Spleen (tissue), 11 donors: ENCODE data around the gene PAPOLB. TPM values are rescaled to one million over a fixed set of nuclear protein-coding genes. Genes with fewer than 3 reads are reported as not detected.

Experiments
- DNase-seq: peaks from one replicate; pipeline ENCODE4 v3.0.0-alpha.2; 2020
- H3K27ac ChIP-seq, 8 donors: fragments of 200-600 bp; sonication (generic) in 7 of 8; 1 replicate in 4 of 8; 2 replicates in 4 of 8; pipeline versions ENCODE4 v1.5.0 to v1.8.0; 2016 to 2021; ENCODE audit warnings: inconsistent platforms in 4 of 8, mild to moderate bottlenecking in 4 of 8, moderate library complexity in 1 of 8
- H3K27me3 ChIP-seq, 7 donors: fragments of 200-600 bp; sonication (generic) in 6 of 7; replicated peaks in 1 of 7; 1 replicate in 4 of 7; 2 replicates in 3 of 7; pipeline versions ENCODE4 v1.5.0 to v1.8.0; 2016 to 2021; ENCODE audit warnings: inconsistent platforms in 3 of 7, mild to moderate bottlenecking in 1 of 7
- H3K36me3 ChIP-seq, 6 donors: fragments of 200-600 bp; sonication (generic) in 5 of 6; 1 replicate in 4 of 6; 2 replicates in 2 of 6; pipeline versions ENCODE4 v1.5.0 to v1.8.0; 2016 to 2021; ENCODE audit warnings: inconsistent platforms in 2 of 6
- H3K4me1 ChIP-seq, 6 donors: fragments of 200-600 bp; sonication (generic) in 5 of 6; 1 replicate in 3 of 6; 2 replicates in 3 of 6; pipeline versions ENCODE4 v1.5.0 to v1.8.0; 2016 to 2021; ENCODE audit warnings: inconsistent platforms in 3 of 6
- H3K4me3 ChIP-seq, 8 donors: fragments of 200-600 bp; sonication (generic) in 7 of 8; 1 replicate in 4 of 8; 2 replicates in 4 of 8; pipeline versions ENCODE4 v1.5.0 to v1.8.0; 2016 to 2021; ENCODE audit warnings: inconsistent platforms in 4 of 8, mild to moderate bottlenecking in 4 of 8, moderate library complexity in 2 of 8
- H3K9me3 ChIP-seq, 8 donors: fragments of 200-600 bp; sonication (generic) in 7 of 8; 1 replicate in 4 of 8; 2 replicates in 4 of 8; pipeline versions ENCODE4 v1.5.0 to v1.8.0; 2016 to 2021; ENCODE audit warnings: inconsistent platforms in 4 of 8
- POLR2A ChIP-seq, 3 donors: fragments of 450-650 bp; IDR thresholded peaks; one replicate each; pipeline ENCODE4 v1.5.1; 2017; ENCODE audit warnings: antibody characterized with exemption in 3 of 3, mild to moderate bottlenecking in 1 of 3
- POLR2AphosphoS5 ChIP-seq, 3 donors: sonication (generic); formaldehyde crosslinking; IDR thresholded peaks; one replicate each; pipeline ENCODE4 v1.5.1; 2017; ENCODE audit warnings: antibody characterized with exemption in 3 of 3
- WGBS, 5 donors: extraction: QIAGEN DNeasy Blood & Tissue Kit in 3 of 5; methylation state at CpG; one replicate each; pipeline versions ENCODE4 v1.1.5 to v1.1.7; 2013 to 2018; 5-methylcytosine and 5-hydroxymethylcytosine counted together
- intact Hi-C: fragments of 100-400 bp; cut with DNase I; formaldehyde crosslinking; loops from one replicate; pipeline ENCODE4 v1.15.0; 2023; ENCODE audit warnings: low total_unique reads
- polyA plus RNA-seq, 3 donors: library from polyadenylated mRNA; stranded (reverse); fragments of 200-250 nt; gene quantifications; one replicate each; pipeline ENCODE4 v1.2.1, GENCODE V29; 2013
- total RNA-seq, 7 donors: library from RNA; depleted of rRNA in 3 of 7; stranded (reverse); fragments of >200 nt in 3 of 7; fragmentation: NEBNext Ultra II Directional in 4 of 7; extraction: Animal tissue kit (Norgen Biotek cat#: 25700) in 4 of 7; gene quantifications; one replicate each; pipeline versions ENCODE4 v1.1.0 to v1.2.1, GENCODE V29; 2016 to 2021
- TF ChIP-seq, protein P1 (sequence below), 11 experiments: fragments of 200-600 bp in 7 of 11; fragments of 450-650 bp in 4 of 11; sonication (generic) in 4 of 11; IDR thresholded peaks in 8 of 11; conservative IDR thresholded peaks in 3 of 11; 1 replicate in 7 of 11; 2 replicates in 4 of 11; pipeline versions ENCODE4 v1.4.0 to v1.8.0; 2016 to 2021; ENCODE audit warnings: antibody characterized with exemption in 11 of 11, inconsistent platforms in 4 of 11, mild to moderate bottlenecking in 1 of 11
- donor health status: healthy with polysubstance abuse.
- donor health status: DM: no; HTN: no; CAD: no; lungs with moderate emphysema.
- donor health status: DM: no; HTN: no; CAD: no.
- donor health status: Bipolar disorder and iron deficiency.
- donor health status: healthy.
- donor health status: DM: no; HTN: no; CAD: no.
- donor health status: DM: yes; HTN: yes; CAD: no.

PAPOLB gene
- total and polyA plus RNA-seq, 10 donors = 0.15 to 0.34 (median 0.26) TPM; not detected in 7

DNA sequence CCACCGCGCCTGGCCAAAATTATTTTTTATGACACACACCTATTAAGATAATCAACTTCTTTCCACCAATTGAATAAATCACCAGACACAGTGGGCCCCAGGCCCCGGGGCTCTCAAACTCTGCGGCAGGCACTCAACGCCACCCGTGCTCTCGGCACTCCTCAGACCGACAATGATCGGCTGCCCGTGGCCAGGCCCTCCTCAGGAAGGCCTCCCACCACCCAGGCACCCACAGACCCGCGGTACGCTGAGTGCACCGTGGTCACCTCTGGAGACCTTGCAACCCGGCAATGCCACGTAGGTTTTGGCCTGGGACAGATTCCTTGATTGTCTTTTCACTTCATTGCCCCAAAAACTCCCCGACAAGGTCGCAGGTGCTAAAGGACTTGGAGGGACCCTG lies 14.8 kb upstream of the PAPOLB start:
- Histone ChIP-seq H3K4me3 (no peak overlapping the region), H3K27ac (no peak overlapping the region), H3K9me3 (no peaks in the 10 kb centered on the region), H3K4me1 (peaks cover 0 to under 1% (median 0%) of the 10 kb centered on the region in 6 donors), H3K27me3 (peaks cover 0 to 77% (median 6%) of the 10 kb centered on the region in 7 donors), H3K36me3 (no peaks in the 10 kb centered on the region)
- 93 to 97% (median 96%) methylated on average over 17 to 18 of the region's 18 CpGs for WGBS, 5 donors
- intact Hi-C loops = no loop called here
- no peak for DNase-seq
- TF ChIP-seq, protein P1, sequence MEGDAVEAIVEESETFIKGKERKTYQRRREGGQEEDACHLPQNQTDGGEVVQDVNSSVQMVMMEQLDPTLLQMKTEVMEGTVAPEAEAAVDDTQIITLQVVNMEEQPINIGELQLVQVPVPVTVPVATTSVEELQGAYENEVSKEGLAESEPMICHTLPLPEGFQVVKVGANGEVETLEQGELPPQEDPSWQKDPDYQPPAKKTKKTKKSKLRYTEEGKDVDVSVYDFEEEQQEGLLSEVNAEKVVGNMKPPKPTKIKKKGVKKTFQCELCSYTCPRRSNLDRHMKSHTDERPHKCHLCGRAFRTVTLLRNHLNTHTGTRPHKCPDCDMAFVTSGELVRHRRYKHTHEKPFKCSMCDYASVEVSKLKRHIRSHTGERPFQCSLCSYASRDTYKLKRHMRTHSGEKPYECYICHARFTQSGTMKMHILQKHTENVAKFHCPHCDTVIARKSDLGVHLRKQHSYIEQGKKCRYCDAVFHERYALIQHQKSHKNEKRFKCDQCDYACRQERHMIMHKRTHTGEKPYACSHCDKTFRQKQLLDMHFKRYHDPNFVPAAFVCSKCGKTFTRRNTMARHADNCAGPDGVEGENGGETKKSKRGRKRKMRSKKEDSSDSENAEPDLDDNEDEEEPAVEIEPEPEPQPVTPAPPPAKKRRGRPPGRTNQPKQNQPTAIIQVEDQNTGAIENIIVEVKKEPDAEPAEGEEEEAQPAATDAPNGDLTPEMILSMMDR (IDR thresholded peaks at IDR 0.05 in 8 of 11, conservative IDR thresholded peaks at IDR 0.05 in 3 of 11) = no peak
- TF ChIP-seq POLR2A (IDR thresholded peaks at IDR 0.05) (no peak), POLR2AphosphoS5 (IDR thresholded peaks at IDR 0.05) (no peak)

- Histone ChIP-seq H3K9me3 (no peaks in the 10 kb centered on the region), H3K4me1 (no peaks in the 10 kb centered on the region), H3K27ac (no peak overlapping the region), H3K27me3 (peaks cover 0 to 77% (median 10%) of the 10 kb centered on the region in 7 donors), H3K4me3 (no peak overlapping the region), H3K36me3 (no peaks in the 10 kb centered on the region)
- TF ChIP-seq POLR2AphosphoS5 (IDR thresholded peaks at IDR 0.05) (no peak), POLR2A (IDR thresholded peaks at IDR 0.05) (no peak)
- TF ChIP-seq, protein P1 (IDR thresholded peaks at IDR 0.05 in 8 of 11, conservative IDR thresholded peaks at IDR 0.05 in 3 of 11) = no peak
- 90 to 94% (median 93%) methylated on average over 15 of the region's 15 CpGs for WGBS, 5 donors
- intact Hi-C loops = no loop called here
- no peak for DNase-seq
These were observed 13.6 kb upstream of the PAPOLB start for GRCh38 chr7:4875391-4875790.

DNA sequence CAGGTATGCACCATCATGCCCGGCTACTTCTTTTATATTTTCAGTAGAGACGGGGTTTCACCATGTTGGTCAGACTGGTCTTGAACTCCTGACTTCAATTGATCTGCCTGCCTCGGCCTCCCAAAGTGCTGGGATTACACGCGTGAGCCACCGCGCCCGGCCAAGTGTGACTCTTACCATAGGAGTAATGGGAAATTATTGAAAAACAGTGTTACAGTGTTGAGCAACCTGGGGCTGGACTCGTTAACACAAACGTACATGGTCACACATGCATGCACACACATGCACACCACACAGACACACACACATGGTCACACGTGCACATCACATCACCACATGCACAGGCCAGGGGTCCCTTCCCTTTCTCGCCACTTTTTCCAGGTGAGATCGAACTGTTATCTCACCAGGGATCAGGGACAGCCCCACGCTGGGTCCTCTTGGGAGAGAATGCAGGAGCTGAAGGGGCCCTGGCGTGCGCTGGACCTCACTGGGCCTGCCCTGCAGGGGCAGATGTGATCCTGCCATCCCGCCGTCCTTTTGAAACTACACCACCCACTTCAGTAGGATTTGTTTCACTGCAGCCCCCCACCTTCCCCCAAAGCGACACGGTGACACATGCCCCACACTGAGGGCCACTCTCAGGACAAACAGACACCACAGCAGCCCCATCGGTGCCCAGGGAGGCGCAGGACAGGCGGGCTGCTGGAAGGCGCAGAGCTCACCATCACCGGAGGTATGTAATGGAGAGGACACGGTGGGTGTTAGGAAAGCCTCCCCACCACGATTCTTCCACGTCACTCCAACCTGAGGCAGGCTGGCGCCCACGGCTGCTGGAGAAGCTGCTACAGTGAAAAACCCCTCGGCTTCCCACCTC lies 11.5 kb upstream of the PAPOLB start:
- Histone ChIP-seq H3K9me3 (peaks cover 0 to 9% (median 0%) of the 10 kb centered on the region in 8 donors), H3K27ac (no peak overlapping the region), H3K27me3 (peaks cover 0 to 62% (median 10%) of the 10 kb centered on the region in 7 donors), H3K36me3 (no peaks in the 10 kb centered on the region), H3K4me3 (no peak overlapping the region), H3K4me1 (no peaks in the 10 kb centered on the region)
- intact Hi-C loops = no loop called here
- 84 to 90% (median 87%) methylated on average over 28 to 31 of the region's 31 CpGs for WGBS, 5 donors
- TF ChIP-seq POLR2AphosphoS5 (IDR thresholded peaks at IDR 0.05) = no peak
- TF ChIP-seq, protein P1 (IDR thresholded peaks at IDR 0.05 in 8 of 11, conservative IDR thresholded peaks at IDR 0.05 in 3 of 11) = no peak
- TF ChIP-seq POLR2A (IDR thresholded peaks at IDR 0.05) = no peak
- no peak for DNase-seq

DNA sequence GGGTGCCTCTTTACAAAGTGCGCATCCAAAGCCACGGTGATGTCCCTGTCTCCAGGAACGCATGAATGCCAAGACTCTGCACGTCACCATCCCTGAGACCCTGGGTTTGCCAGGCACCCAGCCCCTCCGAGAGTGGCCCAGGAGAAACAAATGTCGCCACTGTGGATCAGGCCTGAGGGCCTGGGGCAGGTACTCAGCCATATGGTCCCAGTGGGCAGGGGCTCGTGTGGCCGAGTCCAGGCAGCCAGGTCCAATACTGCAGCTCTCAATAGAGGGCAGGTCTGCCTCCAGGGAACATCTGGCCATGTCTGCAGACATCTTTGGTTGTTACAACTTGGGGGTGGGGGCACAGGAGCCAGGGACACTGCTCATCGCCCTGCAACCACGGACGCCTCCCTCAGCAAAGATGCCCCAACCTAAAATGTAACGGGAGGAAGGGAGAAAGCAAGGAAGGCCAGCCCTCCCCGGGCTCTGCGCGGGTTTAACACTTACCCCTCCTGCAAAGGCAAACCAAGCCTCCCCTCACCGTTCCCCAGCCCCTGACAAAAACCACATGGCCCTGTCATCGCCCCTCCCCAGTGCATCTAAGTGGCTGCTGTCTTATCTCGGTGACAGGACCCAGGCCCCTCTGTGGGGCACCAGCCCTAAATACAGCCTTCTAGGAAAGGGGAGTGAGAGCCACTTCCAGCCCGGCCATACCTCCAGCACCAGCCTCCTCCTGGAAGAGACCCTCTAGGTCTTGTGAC lies 10.3 kb upstream of the PAPOLB start:
- 63 to 78% (median 72%) methylated on average over 14 to 19 of the region's 19 CpGs for WGBS, 5 donors
- no peak for DNase-seq

More for the DNA sequence above, 10.3 kb upstream of the PAPOLB start:
- intact Hi-C loops = no loop called here
- no peaks in the 10 kb centered on the region for H3K4me1 ChIP-seq
- H3K4me3 ChIP-seq = no peak overlapping the region
- TF ChIP-seq, protein P1 (IDR thresholded peaks at IDR 0.05 in 8 of 11, conservative IDR thresholded peaks at IDR 0.05 in 3 of 11) = no peak
- TF ChIP-seq POLR2AphosphoS5 (IDR thresholded peaks at IDR 0.05) = no peak
- TF ChIP-seq POLR2A (IDR thresholded peaks at IDR 0.05) = no peak
- no peak overlapping the region for H3K27ac ChIP-seq
- H3K9me3 ChIP-seq = peaks cover 0 to 15% (median 0%) of the 10 kb centered on the region in 8 donors
- H3K36me3 ChIP-seq = no peaks in the 10 kb centered on the region
- peaks cover 0 to 50% (median 10%) of the 10 kb centered on the region in 7 donors for H3K27me3 ChIP-seq
